Left renal cortex interstitium (tissue), 4 donors: ENCODE measurements around the gene ZNF552. TPM values are rescaled to one million over a fixed set of nuclear protein-coding genes. Genes with fewer than 3 reads are reported as not detected.
"Not testable (repeated sequence)": the region's sequence is repeated elsewhere in the genome, so short reads cannot be mapped to it uniquely, and the experiment has no call there.

Experiments used
- DNase-seq, 4 donors: peaks; one replicate each; pipeline ENCODE4 v3.0.0-alpha.2; 2013; ENCODE audit warnings: low read depth in 4 of 4, low spot score in 2 of 4, missing footprints in 1 of 4
- polyA plus RNA-seq, 4 donors: library from polyadenylated mRNA; unstranded; fragments of 120-200 nt; gene quantifications; one replicate each; pipeline ENCODE4 v1.2.1, GENCODE V29; 2013; ENCODE audit not compliant: insufficient read length in 4 of 4

Gene ZNF552
- polyA plus RNA-seq, result 10 to 100 TPM; 13.8 to 28.8 (median 21.4) TPM

DNA sequence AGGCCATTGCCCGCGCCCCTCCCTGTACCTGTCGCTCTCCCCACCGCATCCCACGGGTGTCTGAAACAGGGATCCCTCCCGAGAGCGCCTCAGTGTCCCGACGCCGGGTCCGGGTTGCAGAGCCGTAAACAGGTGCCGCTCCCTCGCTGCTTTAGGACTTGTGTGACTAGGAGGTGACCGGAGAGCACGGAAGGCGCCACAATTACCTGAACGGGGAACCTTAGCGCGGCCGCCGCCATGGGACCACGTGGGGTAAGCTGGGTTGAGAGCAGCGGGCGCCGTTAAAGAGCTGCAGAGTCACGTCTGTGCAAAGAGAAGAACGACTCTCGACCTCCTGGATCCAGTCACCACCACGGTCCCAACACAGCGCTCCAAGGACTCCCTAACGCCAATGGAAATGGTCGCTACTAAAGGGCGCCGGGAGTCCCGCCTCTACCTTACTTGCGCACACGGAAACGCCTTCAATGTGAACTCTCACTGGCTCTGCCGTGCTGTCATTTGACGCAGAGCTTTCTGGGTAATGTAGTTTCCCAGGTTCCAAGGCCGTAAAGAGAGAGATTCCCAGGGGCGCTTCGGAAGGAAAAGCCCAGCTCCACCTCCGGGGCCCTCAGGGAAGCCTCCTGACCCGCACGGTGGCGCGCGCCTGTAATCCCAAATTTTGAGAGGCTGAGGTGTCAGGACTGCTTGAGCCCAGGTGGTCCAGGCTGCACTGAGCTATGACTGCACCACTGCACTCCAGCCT is at the start of gene ZNF552:
ZNF552 (minus strand) TSS at position 409 of the 742 bp plus-strand sequence; CDS start at position 239, 170 bp downstream.
- peak; percentile 74 to 93 (median 82) for DNase-seq

DNA sequence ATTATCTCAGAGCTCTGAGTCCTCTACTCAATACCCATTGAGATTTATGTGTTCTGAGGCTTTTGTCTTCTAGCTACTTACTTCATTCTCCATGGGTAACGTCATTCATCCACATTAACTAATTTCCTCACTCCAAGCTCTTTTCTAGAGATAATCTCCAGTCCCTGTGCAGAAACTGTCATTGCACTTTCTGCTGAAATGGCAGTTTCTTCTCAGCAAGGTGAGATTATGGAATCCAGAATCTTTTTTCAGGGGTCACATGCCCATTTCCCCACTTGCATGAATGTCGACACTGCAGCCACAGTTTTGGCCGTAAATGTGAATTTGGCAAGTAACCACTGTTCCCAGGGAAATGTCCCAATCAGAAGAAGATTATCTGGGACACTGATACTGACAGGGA is 47.6 kb upstream of the ZNF552 start:
- DNase-seq, result not testable (repeated sequence)

DNA sequence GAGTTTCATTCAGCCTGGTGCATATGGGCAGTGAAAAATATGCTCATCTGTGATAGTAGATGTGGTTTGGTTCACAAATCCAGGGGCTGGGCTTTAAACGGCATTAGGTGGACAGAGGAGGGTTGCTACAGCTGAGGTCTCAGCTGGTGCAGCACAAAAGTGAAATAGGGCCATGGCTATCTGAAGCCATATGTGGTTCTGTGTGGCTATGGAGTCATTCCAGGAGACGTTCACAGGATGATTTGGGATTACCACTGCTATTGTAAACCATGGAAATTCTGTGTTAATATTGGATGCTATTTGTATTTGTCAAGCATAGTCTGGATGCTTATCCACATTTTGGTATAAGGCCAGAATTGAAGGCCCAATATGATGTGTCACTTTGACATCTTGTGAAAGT is 39.4 kb upstream of the ZNF552 start:
- not testable (repeated sequence) for DNase-seq

DNA sequence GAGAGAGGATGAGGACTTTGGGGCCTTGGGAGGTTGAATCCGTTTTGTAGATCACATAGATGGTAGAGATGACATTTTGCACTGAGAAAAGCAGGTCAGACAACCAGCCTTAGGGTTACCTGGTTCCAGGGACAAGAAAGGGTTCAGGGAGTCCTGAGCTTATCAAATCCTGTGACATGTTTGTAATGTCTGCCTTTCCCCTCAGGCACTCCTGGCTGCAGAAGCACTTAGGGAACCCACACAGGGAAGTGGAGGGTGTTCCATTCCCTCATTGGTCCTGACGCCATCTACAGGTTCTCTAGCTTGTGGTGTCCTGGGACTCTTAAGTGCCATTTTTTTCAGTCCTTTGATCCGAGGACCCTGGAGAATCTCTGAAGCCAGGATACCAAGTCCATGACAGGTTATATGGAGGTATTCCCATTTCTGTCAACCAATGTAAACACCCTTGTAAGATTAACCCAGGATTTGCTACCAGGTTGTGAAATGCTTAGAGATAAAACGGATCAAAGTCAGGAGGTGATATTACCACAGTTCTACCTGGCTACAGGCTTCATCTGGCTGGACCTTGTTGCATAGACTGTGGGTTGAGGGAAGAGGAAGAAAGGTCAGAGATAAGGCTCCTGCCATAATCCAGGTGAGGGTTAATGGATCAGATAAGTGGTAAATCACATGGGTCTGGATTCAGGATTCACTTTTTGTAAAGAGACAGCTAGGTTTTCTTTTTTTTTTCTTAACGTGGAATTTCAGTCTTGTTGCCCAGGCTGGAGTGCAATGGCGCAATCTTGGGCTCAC is 37.3 kb upstream of the ZNF552 start:
- not testable (repeated sequence) for DNase-seq

DNA sequence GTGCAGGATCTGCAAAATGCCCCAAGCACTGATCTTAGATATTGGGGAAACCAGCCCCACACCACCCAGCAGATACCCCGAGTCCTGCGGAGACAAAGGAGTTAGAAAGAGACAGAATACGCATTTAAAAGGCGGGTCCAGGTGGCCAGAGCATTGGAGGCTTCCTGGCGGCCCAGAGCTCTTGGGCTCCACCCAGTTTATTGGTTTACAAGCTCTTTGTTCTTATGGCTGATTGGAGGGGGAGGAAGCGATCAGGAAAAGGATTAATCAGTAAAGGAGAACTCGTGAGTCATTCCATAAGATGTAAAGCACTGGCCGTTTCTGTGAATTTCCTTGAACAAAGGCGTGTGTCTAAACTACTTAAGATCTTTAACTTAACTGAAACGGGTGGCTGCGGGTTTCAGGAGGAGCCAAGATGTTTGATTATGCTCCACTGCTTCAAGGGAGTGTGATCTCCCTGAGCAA is 35.9 kb upstream of the ZNF552 start:
- DNase-seq, result peak in 1 of 4 donors; percentile 25

DNA sequence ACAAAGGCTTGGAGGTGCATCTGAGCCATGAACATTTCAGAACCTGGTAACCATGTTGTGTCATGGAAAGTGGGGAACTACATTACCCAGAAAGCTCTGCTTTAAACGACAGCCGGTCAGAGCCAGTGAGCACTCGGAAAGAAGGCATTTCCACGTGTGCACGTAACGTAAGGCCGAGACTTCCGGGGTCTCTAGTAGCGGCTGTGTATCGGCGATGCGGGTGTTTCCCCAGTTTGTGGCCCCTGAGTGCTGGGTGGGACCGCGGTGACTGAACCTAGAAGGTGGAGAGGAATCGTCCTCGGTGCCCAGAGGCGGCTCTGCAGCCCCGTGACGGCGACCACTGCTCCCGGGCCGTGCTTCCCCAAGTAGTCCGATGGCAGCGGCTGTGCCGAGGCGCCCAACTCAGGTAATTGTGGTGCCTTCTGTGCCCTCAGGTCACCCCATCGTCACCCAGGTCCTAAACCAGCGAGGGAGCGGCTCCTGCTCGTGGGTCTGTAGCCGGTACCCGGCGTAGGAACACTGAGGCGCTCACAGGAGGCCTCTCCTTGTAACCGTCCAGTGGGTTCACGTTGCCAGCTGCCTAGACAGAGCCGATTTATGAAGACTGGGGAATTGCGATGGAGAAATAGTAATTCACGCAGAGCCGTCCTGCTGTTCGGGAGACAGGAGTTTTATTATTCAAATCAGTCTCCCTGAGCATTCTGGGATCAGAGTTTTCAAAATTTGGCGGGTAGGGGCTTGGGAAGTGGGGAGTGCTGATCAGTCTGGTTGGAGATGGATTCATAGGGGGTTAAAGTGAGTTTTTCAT is 35.2 kb upstream of the ZNF552 start, which contains the start of gene ZNF587:
ZNF587 (plus strand) TSS at position 194 of the 808 bp plus-strand sequence; CDS start at position 374, 180 bp downstream.
- peak in 1 of 4 donors; percentile 76 for DNase-seq

DNA sequence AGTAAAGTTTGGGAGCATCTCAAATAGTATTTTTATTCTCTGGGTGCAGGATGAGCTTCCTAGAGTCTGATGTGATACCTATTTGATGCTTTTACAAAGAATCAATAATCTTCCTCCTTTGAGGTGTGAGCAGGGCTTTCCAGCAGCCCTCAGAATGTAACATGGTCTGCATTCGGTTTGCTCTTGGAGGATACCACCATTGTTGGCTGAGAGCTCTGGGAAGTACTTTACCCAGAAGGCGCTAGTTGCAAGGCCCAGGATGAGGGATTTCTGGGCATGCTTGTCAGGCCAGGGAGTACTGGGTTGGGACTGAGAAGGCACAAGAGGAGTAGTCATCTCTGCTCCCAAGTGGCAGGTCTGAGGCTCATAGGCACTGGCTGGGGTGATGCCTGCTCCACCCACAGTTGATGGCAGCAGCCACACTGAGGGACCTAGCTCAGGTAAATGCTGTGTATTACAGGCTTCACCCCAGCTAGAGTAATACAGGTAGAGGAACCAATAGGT is 34.5 kb upstream of the ZNF552 start:
- DNase-seq, result not testable (repeated sequence)

DNA sequence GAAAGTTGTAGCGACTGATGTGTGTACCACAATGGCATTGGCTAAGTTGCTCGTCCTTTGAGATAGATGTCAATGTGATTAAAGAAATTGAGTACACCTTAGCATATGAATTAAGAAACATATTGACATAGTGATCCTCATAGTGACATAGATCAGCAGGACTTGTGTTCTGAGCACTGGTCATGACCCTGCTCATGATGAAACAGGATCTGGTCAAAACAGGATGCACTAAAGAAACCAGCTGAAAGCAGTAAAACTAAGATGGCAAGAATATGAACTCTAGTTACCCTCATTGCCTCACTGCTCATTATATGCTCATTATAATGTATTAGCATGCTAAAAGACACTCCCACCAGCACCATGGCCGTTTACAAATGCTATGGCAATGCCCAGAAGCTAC is 32.5 kb upstream of the ZNF552 start:
- DNase-seq, result not testable (repeated sequence)

DNA sequence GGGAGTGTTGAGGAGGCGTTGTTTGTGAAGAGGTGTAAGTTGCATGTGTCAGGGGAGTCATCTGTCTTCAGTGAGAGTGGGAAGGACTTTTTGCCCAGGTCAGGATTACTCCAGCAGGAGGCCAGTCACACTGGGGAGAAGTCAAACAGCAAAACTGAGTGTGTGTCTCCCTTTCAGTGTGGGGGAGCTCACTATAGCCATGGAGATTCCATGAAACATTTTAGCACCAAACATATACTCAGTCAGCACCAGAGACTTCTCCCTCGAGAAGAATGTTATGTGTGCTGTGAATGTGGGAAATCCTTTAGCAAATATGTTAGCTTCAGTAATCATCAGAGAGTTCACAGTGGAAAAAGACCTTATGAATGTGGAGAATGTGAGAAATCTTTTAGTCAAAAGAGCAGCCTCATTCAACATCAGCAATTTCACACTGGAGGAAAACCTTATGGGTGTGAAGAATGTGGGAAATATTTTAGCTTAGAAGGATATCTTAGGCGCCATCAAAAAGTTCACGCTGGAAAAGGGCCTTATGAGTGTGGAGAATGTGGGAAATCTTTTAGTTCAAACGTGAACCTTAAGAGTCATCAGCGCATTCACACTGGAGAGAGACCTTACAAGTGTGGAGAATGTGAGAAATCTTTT is 26.5 kb upstream of the ZNF552 start:
- DNase-seq, result no peak

DNA sequence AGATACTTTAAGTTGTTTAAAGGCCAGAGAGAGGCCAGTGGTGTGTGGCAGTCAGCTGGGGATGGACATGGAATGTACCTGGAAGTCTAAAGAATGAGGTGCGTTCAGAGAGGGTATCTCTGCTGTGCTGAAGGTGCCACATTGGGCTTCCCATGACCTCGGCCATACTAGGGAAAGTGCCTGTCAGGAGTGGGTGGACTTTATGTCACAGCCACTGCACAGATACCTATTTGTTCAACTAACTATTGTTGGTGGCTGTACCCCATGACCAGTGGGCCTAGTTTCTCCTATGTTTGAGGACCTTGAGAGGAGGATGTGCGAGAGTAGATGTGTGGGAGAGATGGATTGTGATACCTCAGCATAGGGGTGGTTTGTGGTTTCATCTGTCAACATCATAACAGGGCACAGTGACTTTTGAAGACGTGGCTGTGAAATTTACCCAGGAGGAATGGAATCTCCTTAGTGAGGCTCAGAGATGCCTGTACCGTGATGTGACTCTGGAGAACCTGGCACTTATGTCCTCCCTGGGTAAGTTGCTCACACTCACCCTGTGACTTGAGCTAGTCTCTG is 24.0 kb upstream of the ZNF552 start:
- not testable (repeated sequence) for DNase-seq

DNA sequence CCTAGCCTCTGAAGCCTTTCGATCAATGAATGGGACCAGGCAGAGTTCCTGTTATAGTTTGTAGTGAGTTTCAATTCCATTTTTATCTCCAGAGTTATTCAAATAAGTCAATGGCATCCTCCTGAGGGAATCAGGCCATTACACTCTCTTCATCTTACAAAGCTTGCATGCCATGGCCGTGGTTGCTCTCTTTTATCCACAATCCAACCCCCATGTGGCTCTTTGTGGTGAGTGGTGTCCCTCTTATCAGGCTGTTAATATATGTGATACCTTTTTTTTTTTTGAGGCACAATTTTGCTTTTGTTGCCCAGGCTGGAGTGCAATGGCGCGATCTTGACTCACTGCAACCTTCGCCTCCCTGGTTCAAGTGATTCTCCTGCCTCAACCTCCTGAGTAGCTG is 22.3 kb upstream of the ZNF552 start:
- not testable (repeated sequence) for DNase-seq

DNA sequence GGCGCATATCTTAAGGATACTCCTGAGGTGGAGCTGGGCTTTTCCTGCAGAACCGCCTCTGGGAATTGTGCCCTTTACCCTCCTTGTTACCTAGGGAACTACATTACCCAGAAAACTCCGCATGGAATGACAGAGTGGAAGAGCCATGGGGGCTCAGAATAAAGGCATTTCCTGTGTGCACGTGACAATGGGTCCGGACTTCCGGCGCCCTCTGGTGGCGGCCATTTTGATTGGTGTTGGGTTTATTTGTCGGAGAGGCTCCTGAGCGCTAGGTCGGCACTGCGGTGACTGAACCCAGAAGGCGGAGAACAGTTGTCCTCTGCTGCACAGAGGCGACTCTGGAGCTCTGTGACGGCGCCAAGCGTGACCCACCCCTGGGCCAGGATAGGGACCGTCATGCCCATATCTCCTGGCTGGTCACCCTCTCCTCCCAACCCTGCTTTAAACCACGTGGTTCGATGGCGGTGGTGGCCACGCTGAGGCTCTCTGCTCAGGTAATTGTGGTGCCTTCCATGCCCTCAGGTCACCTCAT is 15.4 kb upstream of the ZNF552 start, which contains the start of gene ZNF587B:
ZNF587B (plus strand) TSS at position 229 of the 532 bp plus-strand sequence; CDS start at position 459, 230 bp downstream.
- DNase-seq, result peak in 2 of 4 donors; percentile 59 to 69

DNA sequence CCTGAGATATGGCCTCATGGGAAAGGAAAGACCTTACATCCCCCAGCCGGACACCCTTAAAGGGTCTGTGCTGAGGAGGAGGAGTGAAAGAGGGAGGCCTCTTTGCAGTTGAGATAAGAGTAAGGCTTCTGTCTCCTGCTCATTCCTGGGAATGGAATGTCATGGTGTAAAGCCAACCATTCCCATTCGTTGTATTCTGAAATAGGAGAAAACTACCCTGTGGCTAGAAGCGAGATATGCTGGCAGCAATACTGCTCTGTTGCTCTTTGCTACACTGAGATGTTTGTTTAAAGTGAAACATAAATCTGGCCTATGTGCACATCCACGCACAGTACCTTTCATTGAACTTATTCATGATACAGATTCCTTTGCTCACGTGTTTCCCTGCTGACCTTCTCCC is 14.6 kb upstream of the ZNF552 start:
- DNase-seq, result no peak

DNA sequence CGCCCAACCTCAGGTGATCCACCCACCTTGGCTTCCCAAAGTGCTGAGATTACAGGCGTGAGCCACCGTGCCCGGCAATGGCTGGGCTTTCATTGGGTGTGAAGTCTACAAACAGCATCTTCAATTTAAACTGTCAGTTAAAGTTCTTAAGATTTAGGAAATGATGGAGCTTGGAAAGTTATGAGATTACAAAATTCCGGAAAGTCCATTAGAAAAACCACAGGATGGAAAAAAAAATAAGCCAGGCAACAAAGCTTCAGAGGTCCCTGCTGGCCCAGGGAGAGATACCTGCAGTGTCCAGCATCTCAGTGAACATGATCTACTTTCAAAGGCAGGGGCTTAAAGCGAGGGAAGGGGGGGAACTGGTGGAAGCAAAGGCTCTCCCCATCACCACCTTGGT is 10.8 kb upstream of the ZNF552 start:
- no peak for DNase-seq

DNA sequence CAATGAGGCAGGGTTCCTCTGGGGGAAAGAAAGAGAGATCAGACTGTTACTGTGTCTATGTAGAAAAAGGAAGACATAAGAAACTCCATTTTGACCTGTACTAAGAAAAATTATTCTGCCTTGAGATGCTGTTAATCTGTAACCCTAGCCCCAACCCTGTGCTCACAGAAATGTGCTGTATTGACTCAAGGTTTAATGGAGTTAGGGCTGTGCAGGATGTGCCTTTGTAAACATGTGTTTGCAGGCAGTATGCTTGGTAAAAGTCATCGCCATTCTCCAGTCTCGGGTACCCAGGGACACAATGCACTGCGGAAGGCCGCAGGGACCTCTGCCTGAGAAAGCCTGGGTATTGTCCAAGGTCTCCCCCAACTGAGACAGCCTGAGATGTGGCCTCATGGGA is 8.9 kb upstream of the ZNF552 start:
- DNase-seq, result not testable (repeated sequence)

DNA sequence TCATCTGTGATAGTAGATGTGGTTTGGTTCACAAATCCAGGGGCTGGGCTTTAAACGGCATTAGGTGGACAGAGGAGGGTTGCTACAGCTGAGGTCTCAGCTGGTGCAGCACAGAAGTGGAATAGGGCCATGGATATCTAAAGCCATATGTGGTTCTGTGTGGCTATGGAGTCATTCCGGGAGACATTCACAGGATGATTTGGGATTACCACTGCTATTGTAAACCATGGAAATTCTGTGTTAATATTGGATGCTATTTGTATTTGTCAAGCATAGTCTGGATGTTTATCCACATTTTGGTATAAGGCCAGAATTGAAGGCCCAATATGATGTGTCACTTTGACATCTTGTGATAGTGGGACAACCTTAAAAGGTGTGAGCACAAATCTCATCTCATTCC is 8.4 kb upstream of the ZNF552 start:
- DNase-seq, result not testable (repeated sequence)

DNA sequence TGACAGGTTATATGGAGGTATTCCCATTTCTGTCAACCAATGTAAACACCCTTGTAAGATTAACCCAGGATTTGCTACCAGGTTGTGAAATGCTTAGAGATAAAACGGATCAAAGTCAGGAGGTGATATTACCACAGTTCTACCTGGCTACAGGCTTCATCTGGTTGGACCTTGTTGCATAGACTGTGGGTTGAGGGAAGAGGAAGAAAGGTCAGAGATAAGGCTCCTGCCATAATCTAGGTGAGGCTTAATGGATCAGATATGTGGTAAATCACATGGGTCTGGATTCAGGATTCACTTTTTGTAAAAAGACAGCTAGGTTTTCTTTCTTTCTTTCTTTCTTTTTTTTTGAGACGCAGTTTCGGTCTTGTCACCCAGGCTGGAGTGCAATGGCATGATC is 6.8 kb upstream of the ZNF552 start:
- DNase-seq, result not testable (repeated sequence)

DNA sequence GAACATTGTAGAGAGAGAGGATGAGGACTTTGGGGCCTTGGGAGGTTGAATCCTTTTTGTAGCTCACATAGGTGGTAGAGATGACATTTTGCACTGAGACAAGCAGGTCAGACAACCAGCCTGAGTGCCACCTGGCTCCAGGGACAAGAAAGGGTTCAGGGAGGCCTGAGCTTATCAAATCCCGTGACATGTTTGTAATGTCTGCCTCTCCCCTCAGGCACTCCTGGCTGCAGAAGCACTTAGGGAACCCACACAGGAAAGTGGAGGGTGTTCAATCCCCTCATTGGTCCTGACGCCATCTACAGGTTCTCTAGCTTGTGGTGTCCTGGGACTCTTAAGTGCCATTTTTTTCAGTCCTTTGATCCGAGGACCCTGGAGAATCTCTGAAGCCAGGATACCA is 6.4 kb upstream of the ZNF552 start:
- not testable (repeated sequence) for DNase-seq

DNA sequence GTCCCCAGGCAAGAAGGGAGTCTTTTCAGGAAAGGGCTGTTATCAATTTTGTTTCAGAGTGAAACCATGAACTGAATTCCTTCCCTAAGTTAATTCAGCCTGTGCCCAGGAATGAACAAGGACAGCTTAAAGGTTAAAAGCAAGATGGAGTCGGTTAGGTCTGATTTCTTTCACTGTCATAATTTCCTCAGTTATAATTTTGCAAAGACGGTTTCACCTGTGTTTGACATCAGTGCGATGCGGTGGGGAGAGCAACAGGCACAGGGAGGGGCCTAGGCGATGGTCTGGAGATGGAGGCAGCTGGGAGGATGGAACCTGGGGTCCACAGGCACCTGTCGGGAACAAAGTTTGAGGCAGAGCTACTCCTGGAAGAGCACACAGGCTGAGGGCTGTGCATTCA is 5.9 kb upstream of the ZNF552 start:
- no peak for DNase-seq
